ENCODE results near the gene ACSF3. TPM values are rescaled to one million over a fixed set of nuclear protein-coding genes. Genes with fewer than 3 reads are reported as not detected.
"Not testable (repeated sequence)": the region's sequence is repeated elsewhere in the genome, so short reads cannot be mapped to it uniquely, and the experiment has no call there.

The ACSF3 gene
- total RNA-seq, 2 experiments from 2014 or later: 44.7 to 49.5 TPM

DNA sequence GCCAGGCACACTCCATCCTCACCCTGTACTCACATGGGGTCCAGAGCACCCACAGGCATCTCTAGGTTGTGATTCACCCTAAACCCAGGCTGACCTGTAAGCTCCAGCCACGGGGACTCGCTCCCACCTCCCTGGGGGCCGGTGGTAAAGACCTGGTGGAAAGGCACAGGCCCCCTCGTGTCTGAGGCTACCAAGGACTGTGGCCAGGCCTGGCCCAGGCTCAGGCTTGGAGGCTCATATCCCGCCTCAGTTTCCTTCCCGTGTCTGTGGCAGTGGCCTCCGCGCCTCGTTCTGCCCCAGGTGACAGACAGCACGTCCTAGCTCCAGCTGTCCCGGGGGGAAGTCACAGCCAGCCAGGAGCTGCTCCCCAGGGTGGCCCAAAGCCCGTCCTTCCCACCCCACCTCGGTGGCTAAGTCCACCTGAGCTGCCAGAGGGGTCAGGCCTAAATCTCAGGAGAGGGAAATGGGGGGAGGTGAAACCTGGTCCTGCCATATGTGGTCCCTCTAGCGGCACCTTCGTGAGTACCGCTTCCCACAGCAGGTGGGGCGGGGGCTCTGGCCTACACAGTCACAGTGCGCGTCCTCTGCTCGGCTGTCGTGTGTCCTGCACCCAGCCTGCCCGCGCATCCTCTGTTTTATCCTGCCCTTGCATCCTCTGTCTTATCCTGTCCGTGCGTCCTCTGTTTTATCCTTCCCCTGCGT lies 90.5 kb downstream of the ACSF3 start:
- POLR2A ChIA-PET: interaction anchor here (0.7 kb wide), 1 partner anchor 327 kb away, joined by 3 read pairs; no protein-coding TSS in a partner anchor
- H3K4me1 Mint-ChIP-seq (ENCODE audit: low read depth): no peaks in the 10 kb centered on the region
- no peak overlapping the region for H3K4me3 Mint-ChIP-seq
- ATAC-seq (ENCODE audit: poor library complexity) (no peak), DNase-seq (peak in 2 of 14 experiments; percentile 5 to 21)
- TF ChIP-seq, protein P1, sequence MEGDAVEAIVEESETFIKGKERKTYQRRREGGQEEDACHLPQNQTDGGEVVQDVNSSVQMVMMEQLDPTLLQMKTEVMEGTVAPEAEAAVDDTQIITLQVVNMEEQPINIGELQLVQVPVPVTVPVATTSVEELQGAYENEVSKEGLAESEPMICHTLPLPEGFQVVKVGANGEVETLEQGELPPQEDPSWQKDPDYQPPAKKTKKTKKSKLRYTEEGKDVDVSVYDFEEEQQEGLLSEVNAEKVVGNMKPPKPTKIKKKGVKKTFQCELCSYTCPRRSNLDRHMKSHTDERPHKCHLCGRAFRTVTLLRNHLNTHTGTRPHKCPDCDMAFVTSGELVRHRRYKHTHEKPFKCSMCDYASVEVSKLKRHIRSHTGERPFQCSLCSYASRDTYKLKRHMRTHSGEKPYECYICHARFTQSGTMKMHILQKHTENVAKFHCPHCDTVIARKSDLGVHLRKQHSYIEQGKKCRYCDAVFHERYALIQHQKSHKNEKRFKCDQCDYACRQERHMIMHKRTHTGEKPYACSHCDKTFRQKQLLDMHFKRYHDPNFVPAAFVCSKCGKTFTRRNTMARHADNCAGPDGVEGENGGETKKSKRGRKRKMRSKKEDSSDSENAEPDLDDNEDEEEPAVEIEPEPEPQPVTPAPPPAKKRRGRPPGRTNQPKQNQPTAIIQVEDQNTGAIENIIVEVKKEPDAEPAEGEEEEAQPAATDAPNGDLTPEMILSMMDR (IDR thresholded peaks at IDR 0.05): no peak
- H3K36me3 ChIP-seq (ENCODE audit: insufficient read depth, low read length): no peaks in the 10 kb centered on the region
- H3K27ac ChIP-seq (ENCODE audit: low read depth in 1 of 2, low read length in 2 of 2): no peak overlapping the region
- H3K9me3 Mint-ChIP-seq: no peaks in the 10 kb centered on the region
- H3K27me3 ChIP-seq (ENCODE audit: control insufficient read depth in 1 of 2, insufficient read depth in 2 of 2, low read length in 2 of 2): no peaks in the 10 kb centered on the region
- intact Hi-C loops (cut with DNase I, micrococcal nuclease): no loop called here
- no peaks in the 10 kb centered on the region for H3K36me3 Mint-ChIP-seq (ENCODE audit: low read depth)
- H3K9me3 ChIP-seq (ENCODE audit: control insufficient read depth in 1 of 2, insufficient read depth in 1 of 2, low read length in 2 of 2): peaks cover 0 to 17% of the 10 kb centered on the region in 2 experiments
- CTCF ChIA-PET: no interaction called here
- H3K4me3 ChIP-seq (ENCODE audit: low read length): no peak overlapping the region
- peaks cover 7% of the 10 kb centered on the region for H3K4me1 ChIP-seq (ENCODE audit: insufficient read depth, low read length)
- peak overlapping the region; percentile 46 for H3K27ac Mint-ChIP-seq
- H3K27me3 Mint-ChIP-seq: no peaks in the 10 kb centered on the region

DNA sequence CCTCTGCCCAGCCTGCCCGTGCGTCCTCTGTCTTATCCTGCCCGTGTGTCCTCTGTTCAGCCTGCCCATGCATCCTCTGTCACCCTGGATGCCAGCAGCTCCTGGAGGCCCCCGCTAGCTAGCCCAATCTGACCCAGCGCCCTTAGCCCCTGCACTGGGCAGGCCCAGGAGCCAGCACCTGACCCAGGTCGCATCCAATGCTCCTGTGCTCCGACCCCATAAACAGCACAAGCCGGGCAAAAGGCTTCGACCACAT lies 91.0 kb downstream of the ACSF3 start:
- Histone ChIP-seq H3K27ac (ENCODE audit: low read depth in 1 of 2, low read length in 2 of 2) (no peak overlapping the region), H3K27me3 (ENCODE audit: control insufficient read depth in 1 of 2, insufficient read depth in 2 of 2, low read length in 2 of 2) (no peaks in the 10 kb centered on the region), H3K9me3 (ENCODE audit: control insufficient read depth in 1 of 2, insufficient read depth in 1 of 2, low read length in 2 of 2) (peaks cover 0 to 17% of the 10 kb centered on the region in 2 experiments), H3K4me1 (ENCODE audit: insufficient read depth, low read length) (peaks cover 7% of the 10 kb centered on the region), H3K4me3 (ENCODE audit: low read length) (no peak overlapping the region), H3K36me3 (ENCODE audit: insufficient read depth, low read length) (no peaks in the 10 kb centered on the region)
- intact Hi-C loops (cut with DNase I, micrococcal nuclease): no loop called here
- Mint-ChIP-seq H3K36me3 (ENCODE audit: low read depth) (no peaks in the 10 kb centered on the region), H3K27ac (peak overlapping the region; percentile 46), H3K27me3 (no peaks in the 10 kb centered on the region), H3K9me3 (no peaks in the 10 kb centered on the region), H3K4me3 (no peak overlapping the region), H3K4me1 (ENCODE audit: low read depth) (no peaks in the 10 kb centered on the region)
- DNase-seq (no peak), ATAC-seq (ENCODE audit: poor library complexity) (no peak)
- TF ChIP-seq, protein P1 (IDR thresholded peaks at IDR 0.05): no peak
- POLR2A ChIA-PET: interaction anchor here (0.7 kb wide), 1 partner anchor 327 kb away, joined by 3 read pairs; no protein-coding TSS in a partner anchor
- CTCF ChIA-PET: no interaction called here

DNA sequence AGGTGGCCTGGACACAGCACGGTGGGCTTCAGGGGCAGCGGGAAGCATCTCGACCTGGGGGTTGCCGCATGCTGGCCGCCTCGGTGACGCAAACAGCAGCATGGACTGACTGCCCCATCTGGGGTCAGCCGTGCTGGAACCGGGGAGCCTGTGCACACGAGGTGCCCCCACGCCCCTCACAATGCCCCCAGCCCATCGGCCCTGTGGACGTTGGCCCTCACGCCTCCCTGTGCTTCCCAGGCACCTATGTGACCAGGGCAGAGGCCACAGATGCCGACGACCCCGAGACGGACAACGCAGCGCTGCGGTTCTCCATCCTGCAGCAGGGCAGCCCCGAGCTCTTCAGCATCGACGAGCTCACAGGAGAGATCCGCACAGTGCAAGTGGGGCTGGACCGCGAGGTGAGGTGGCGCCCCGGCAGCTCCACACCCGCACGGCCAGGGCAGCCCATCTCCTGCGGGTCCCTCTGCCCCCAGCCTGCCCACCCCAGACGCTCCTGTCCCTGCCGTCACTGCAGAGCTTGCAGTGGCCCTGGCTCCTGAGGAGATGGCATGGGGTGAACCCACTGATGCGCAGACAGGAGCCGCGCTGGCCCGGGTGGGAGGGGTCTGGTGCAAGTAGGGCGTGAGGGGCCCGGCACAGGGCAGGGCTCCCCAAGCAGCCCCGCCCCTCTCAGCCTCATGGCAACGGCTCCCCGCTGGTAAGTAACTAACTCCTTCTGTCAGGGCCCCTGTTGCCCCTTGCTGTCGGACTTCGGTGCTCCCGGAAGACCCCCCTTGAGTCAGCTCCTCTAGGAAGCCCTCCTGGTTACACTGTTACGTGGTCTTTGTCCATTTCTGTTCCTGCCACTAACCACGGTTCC lies 91.5 kb downstream of the ACSF3 start:
- Mint-ChIP-seq H3K4me3 (no peak overlapping the region), H3K27ac (peak overlapping the region; percentile 53), H3K4me1 (ENCODE audit: low read depth) (no peaks in the 10 kb centered on the region), H3K36me3 (ENCODE audit: low read depth) (no peaks in the 10 kb centered on the region), H3K27me3 (no peaks in the 10 kb centered on the region), H3K9me3 (no peaks in the 10 kb centered on the region)
- intact Hi-C loops (cut with DNase I, micrococcal nuclease): no loop called here
- Histone ChIP-seq H3K9me3 (ENCODE audit: control insufficient read depth in 1 of 2, insufficient read depth in 1 of 2, low read length in 2 of 2) (peaks cover 0 to 17% of the 10 kb centered on the region in 2 experiments), H3K4me3 (ENCODE audit: low read length) (no peak overlapping the region), H3K27me3 (ENCODE audit: control insufficient read depth in 1 of 2, insufficient read depth in 2 of 2, low read length in 2 of 2) (no peaks in the 10 kb centered on the region), H3K4me1 (ENCODE audit: insufficient read depth, low read length) (peaks cover 7% of the 10 kb centered on the region), H3K27ac (ENCODE audit: low read depth in 1 of 2, low read length in 2 of 2) (no peak overlapping the region), H3K36me3 (ENCODE audit: insufficient read depth, low read length) (no peaks in the 10 kb centered on the region)
- ATAC-seq (ENCODE audit: poor library complexity) (peak; percentile 64), DNase-seq (peak in 3 of 14 experiments; percentile 50 to 58 (median 52))
- CTCF ChIA-PET: no interaction called here
- TF ChIP-seq, protein P1 (IDR thresholded peaks at IDR 0.05): no peak
- POLR2A ChIA-PET: no interaction called here

DNA sequence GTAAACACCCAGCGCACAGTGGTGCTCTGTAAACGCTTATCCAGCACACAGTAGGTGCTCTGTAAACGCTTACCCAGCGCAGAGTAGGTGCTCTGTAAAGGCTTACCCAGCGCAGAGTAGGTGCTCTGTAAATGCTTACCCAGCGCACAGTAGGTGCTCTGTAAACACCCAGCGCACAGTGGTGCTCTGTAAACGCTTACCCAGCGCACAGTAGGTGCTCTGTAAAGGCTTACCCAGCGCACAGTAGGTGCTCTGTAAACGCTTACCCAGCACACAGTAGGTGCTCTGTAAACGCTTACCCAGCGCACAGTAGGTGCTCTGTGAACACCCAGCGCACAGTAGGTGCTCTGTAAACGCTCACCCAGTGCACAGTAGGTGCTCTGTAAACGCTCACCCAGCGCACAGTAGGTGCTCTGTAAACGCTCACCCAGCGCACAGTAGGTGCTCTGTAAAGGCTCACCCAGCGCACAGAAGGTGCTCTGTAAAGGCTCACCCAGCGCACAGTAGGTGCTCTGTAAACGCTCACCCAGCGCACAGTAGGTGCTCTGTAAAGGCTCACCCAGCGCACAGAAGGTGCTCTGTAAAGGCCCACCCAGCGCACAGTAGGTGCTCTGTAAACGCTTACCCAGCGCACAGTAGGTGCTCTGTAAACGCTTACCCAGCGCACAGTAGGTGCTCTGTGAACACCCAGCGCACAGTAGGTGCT lies 92.4 kb downstream of the ACSF3 start:
- H3K27ac ChIP-seq (ENCODE audit: low read depth in 1 of 2, low read length in 2 of 2); H3K4me3 ChIP-seq (ENCODE audit: low read length); intact Hi-C loops (cut with DNase I, micrococcal nuclease); H3K36me3 Mint-ChIP-seq (ENCODE audit: low read depth); H3K9me3 Mint-ChIP-seq; DNase-seq; H3K4me1 Mint-ChIP-seq (ENCODE audit: low read depth); POLR2A ChIA-PET; H3K27me3 Mint-ChIP-seq; H3K36me3 ChIP-seq (ENCODE audit: insufficient read depth, low read length); H3K27me3 ChIP-seq (ENCODE audit: control insufficient read depth in 1 of 2, insufficient read depth in 2 of 2, low read length in 2 of 2); H3K4me1 ChIP-seq (ENCODE audit: insufficient read depth, low read length); H3K4me3 Mint-ChIP-seq; ATAC-seq (ENCODE audit: poor library complexity); CTCF ChIA-PET: not testable (repeated sequence)
- peaks cover 0 to 17% of the 10 kb centered on the region in 2 experiments for H3K9me3 ChIP-seq (ENCODE audit: control insufficient read depth in 1 of 2, insufficient read depth in 1 of 2, low read length in 2 of 2)
- H3K27ac Mint-ChIP-seq: peak overlapping the region; percentile 53

All from CD4-positive, alpha-beta T cell (primary cell).